HL-60/S4 treated with phorbol 12-myristate 13-acetate at 8.2 ng/mL for 4 days and 3 days (cell line): ENCODE data around the gene PTER.

Source experiments
- in situ Hi-C: fragments of 300-500 bp; cut with MboI; formaldehyde crosslinking; loops from 2 replicates; pipeline ENCODE4 v1.15.0; 2022; ENCODE audit warnings: low sequenced_read_pairs

Gene PTER

DNA sequence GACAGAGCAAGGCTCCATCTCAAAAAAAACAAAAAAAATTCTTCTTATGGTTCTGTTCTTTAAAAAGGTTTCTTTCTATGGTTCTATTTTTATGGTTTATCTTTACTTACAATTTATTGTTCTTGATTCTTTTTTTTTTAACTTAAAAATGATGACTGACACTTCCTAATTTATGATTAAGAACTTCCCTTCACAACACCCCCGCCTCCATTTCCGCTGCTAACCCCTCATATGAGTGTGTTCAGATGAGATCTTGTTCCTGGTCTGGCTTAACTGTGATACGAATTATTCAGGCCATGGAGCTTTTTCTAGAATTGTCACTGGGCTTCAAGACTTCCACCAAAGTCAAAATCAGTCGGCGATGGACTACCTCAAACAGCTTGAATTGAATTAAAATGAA lies 33.9 kb downstream of the PTER start:
- in situ Hi-C loops, result no loop called here

DNA sequence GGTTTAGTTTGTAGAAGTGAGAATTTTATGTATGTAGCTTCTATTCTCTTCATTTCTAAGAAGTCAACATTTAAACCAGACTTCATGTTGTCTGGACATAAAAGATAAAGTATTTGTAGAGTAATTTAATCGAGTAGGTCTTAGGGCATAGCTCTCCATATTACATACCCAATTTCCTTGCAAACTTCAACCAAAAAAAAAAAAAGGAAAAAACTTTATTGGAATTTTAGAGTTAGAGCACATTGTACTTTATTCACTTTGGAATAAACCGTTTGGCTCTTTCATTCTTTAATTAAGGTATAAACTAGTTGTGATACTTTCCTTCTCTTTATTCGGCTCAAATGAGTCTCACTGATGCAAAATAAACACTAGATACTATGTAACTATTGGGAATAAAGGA lies 36.0 kb downstream of the PTER start:
- in situ Hi-C loops, result no loop called here

GRCh38 chr10:16477757-16478156 lies 40.9 kb downstream of the PTER start:
- in situ Hi-C loops, result no loop called here

- in situ Hi-C loops, result no loop called here
Measured at GRCh38 chr10:16478801-16479200, 42.0 kb downstream of the PTER start.

DNA sequence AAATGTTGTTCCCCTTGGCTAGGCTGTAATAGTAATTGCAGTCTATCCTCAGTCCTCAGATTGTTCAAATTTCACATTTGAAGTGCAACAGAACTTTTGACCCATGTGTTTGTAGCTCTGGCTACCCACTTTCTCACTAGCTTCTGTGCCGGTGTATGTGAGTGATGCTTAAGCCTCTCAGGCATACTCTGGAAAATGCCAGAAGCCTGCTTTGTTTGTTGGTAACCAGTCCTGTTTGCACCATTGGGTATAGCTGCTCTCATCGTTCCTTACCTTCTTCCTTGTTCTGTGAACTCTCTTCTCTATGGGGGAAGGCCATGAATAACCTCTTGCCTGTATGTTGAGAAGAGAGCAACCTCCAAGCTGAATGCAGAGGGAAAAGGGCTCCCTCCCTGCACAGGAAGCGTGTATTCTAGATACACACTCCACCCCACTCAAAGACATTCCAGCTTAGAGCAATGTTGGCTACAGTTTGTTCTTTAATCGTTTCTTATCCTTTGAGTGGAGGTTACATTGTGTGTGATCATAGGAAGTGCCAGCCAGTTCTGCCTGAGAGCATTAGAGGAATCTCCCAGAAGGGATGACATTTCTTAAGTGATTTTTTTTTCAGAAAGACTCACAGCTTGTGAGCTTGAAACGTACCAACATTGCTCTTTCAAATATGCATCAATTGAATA lies 44.4 kb downstream of the PTER start:
- in situ Hi-C loops, result no loop called here

DNA sequence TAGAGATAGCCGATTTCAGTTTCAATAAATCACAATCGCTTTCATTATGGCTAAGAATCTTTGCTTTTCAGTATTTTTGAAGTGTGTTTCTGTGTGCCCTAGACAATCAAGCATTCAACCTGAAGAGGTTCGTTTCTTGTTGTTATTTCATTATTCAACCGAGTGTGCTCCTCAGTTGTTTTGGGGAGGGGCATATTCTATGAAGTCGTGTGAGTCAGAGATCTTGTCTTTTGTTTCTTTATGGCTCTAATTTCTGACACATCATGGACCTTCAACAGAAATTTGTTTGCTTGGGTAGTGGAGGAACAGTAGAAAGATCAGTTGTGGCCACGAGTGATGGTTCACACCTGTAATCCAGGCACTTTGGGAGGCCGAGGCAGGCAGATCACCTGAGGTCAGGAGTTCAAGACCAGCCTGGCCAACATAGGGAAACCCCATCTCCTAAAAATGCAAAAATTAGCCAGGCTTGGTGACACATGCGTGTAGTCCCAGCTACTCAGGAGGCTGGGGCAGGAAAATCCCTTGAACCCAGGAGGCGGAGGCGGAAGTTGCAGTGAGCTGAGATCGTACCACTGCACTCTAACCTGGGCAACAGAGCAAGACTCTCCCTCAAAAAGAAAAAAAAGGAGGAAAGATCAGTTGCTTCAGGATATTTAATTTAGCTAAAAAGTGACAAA lies 46.6 kb downstream of the PTER start:
- in situ Hi-C loops, result no loop called here

DNA sequence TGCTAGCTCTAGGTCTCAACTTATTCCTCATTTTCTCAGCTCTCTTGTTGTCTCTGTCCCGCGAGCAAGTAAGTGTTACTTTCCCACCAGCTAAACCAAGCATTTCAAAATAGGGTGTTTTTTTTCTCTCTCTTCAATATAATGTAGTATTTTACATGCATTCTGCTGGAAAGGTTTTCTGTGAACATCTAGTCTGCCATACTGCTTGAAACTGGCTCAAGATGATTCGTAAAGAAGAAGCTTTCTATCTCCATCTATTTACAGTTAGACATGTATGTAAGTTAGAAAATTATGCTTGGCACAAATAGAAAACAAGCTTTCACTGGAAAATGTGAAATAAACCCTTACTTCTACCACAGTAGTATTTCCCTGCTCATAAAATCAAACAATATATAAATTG lies 53.7 kb downstream of the PTER start:
- in situ Hi-C loops, result no loop called here

DNA sequence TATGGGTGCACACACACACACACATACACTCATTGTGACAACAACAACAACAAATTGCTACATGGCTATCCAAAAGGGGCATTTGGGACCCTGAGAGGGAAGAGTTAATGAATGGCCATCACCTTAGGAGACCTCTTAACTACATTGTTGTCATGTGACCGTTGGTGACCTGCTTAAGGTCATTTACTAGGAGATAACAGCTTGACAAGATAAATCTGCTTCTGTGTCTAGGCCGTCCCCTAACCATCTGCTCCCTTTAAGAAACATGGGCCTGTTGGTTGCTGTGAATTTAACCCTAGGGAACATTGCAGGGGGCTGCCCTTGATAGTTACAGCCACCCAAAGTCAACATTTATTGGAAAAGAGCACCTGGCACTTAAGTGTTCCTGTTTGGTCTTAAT lies 55.1 kb downstream of the PTER start:
- in situ Hi-C loops, result no loop called here

DNA sequence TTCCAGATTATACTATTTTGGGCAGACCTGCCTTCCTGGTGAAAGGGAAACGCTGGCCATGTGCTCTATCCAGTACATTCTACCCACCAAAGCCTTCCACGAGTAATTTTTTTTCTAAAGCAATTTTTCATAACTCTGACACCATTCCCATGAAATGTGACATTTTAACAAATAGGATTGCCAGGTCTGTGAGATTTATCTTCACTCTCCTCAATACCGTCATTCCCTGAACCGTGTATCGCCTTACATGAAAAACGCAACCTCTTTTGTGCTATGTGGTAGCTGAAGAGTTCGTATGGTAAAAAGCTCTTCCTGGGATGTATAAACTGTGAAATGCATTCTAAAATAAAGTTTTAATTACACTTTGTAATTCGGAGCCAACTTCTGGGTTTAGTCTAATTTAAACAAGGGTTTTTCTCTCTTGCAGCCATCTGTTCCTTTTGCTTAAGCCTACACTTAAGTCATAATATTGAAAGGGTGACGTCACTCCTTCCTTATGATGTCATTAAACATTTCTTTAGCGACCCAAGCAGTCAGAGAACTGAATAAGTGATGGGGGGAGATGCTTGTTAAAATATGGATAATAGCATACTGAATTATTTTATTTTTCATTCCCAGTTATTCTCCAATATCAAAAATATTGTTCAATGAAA lies 57.2 kb downstream of the PTER start:
- in situ Hi-C loops, result no loop called here

GRCh38 chr10:16497911-16498310 lies 61.1 kb downstream of the PTER start:
- in situ Hi-C loops, result no loop called here

DNA sequence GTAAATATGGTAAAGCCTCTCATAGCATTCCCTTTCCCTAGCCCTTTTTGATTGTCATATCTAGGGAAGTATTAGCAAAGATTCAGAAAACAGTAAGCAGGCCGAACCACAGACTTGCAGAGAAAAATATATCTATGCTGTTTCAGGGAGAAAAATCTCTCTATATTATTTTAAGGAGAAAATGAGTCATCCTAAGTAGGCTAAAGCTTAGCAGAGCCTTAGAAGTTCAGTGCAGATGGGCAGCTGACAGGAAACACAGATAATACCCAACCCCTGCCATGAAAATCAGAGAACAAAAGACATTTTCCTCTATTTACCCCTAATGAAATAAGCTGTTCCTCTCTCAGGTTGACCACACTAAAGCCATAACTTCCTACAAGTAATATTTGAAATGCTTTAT lies 68.4 kb downstream of the PTER start:
- in situ Hi-C loops, result no loop called here

DNA sequence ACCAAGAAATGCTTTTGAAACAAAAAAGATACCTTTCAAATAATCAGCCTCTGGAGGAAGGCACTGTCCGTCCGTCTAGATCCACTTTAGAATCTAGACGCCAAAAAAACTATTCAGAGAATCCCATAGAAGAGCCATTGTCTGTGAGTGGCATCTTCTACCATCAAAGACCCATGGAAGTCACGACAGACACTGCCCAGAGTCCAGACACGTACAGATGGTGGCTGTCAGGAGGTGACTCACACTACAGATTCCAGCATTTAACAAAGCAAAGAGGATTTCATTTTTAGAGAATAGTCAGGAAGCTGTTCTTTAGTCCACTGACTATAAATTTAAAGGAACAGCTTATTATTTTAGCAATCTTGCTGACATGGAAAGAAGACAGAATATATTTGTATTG lies 73.2 kb downstream of the PTER start:
- in situ Hi-C loops, result no loop called here

- in situ Hi-C loops, result no loop called here
Measured at GRCh38 chr10:16510843-16511242, 74.0 kb downstream of the PTER start.

DNA sequence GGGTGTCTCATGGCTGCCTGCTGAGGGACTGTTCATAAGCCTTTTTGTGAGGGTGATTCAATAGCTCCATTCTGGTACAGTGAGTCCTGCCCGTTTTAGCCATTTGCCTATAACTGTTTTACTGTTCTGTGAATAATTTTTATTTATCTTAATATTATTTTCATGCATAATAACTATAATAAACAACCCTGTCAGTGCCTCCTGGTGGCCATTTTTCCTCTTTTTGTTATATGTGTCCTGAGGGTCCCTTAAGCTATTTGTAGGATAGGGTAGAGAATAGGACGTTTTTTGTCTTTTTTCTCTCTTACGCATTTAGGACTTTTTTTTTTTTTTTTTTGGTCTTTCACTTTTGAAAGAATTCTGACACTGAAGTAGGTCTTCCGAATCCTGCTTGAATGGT lies 82.0 kb downstream of the PTER start:
- in situ Hi-C loops, result no loop called here

- in situ Hi-C loops, result no loop called here
Measured at GRCh38 chr10:16519250-16519907, 82.6 kb downstream of the PTER start.

DNA sequence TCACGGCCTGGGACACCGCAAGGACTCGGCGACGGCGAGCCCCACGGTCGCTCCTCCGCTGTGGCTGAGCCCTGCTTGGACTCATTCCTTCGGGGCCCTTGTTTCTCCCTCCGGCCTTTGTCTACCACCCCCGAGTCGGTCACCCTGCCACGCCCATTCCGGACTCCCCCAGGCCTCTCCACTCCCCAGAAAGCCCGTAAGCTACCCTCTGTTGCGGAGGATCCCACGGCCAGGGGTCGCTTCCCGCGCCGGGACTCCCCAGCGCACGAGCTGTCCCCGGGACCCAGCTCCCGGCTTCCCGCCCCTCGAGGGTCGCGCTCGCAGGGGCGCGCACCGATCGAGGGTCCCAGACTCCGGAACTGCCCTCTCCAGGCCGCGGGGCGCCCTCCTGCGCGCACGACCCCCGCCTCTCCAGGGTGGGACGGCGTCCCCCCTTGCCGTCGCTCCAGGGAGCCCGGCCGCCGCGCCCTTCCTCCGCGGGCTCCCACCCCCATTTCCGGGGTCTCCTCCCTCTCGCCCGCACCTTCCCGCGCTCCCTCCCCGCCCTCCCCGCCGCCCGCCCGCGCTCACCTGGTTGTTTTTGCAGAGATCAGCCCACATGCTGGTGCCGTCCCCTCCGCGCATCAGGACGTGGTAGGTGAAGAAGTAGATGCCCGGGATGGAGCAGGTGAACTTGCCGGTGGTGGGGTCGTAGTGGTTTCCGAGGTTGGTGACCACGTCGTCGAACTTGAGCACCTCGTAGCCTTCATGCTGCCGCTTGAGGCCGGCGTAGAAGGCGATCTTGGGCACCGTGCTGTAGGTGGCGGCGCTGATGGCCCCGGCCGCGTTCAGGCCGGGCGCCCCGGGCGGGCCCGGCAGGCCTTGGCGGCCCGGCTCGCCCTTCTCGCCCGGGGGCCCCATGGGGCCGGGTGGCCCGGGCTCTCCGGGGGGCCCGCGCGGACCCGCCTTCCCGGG lies 83.4 kb downstream of the PTER start:
- in situ Hi-C loops, result no loop called here

DNA sequence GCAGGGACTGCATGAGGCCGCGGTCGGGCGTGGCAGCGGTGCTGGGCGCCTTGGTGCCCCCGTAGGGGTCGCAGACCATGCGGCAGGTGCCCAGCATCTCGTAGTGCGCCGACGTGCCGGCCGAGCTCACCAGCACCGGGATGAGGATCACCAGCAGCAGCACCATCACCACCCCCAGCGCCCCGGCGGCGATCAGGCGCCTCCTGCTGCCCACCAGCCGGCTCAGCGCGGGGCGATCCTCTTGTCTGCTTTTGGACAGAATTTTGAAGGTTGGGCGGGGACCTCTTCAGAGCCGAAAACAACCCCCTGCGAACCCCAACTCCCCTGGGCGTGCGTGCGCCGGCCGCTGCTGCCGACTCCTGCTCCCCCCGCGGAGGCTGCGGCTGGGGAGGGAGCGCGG lies 84.1 kb downstream of the PTER start:
- in situ Hi-C loops, result no loop called here

GRCh38 chr10:16521311-16522016 lies 84.7 kb downstream of the PTER start, which contains the start of gene C1QL3:
Gene C1QL3, minus strand, starts transcription at chr10:16521879. Its CDS starts 814 bp downstream, at chr10:16521065.
- in situ Hi-C loops, result no loop called here

GRCh38 chr10:16527452-16527851 lies 90.6 kb downstream of the PTER start:
- in situ Hi-C loops, result no loop called here

DNA sequence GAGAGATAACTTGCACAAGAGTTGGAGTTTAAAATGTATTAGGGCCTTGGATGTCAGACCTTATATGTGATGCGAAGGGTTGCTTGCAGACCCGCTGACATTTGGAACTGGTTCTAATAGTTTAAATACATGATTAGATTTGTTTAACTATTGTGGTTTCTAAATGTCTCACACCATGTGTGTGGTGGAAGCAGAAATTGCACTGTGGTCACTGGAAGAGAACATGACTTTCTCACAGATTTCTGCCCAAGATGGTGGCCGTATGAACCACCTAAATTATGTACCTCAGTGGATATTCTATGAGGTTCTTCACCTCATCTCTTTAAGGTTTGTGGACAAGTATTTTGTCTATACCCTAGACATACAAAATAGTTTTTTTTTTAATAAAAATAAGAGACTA lies 93.0 kb downstream of the PTER start:
- in situ Hi-C loops, result no loop called here
